Adrenal gland (tissue), 12 donors: ENCODE measurements around the gene NCKIPSD. TPM values are rescaled to one million over a fixed set of nuclear protein-coding genes. Genes with fewer than 3 reads are reported as not detected.

Source experiments
- DNase-seq, 7 donors: peaks; one replicate each; pipeline ENCODE4 v3.0.0-alpha.2; 2019 to 2020
- H3K27ac ChIP-seq, 5 donors: fragments of 200-600 bp; sonication (generic) in 4 of 5; 1 replicate in 3 of 5; 2 replicates in 2 of 5; pipeline versions ENCODE4 v1.5.1 to v1.8.0; 2016 to 2020; ENCODE audit warnings: mild to moderate bottlenecking in 1 of 5
- H3K27me3 ChIP-seq: fragments of 200-600 bp; 2 replicates; pipeline ENCODE4 v1.8.0; 2021
- H3K36me3 ChIP-seq, 2 donors: fragments of 200-600 bp; replicated peaks in 1 of 2; 1 replicate in 1 of 2; 2 replicates in 1 of 2; pipeline versions ENCODE4 v1.5.1 to v1.8.0; 2018 to 2022
- H3K4me1 ChIP-seq, 2 donors: fragments of 200-600 bp; replicated peaks in 1 of 2; 1 replicate in 1 of 2; 2 replicates in 1 of 2; pipeline versions ENCODE4 v1.5.1 to v1.8.0; 2018 to 2021
- H3K4me3 ChIP-seq, 4 donors: fragments of 200-600 bp; sonication (generic) in 3 of 4; one replicate each; pipeline ENCODE4 v1.5.1; 2016 to 2018
- H3K9me3 ChIP-seq, 3 donors: fragments of 200-600 bp; sonication (generic) in 1 of 3; replicated peaks in 1 of 3; 1 replicate in 2 of 3; 2 replicates in 1 of 3; pipeline versions ENCODE4 v1.5.1 to v1.8.0; 2016 to 2021
- CTCF ChIP-seq, 6 experiments: fragments of 450-650 bp in 4 of 6; fragments of 200-600 bp in 2 of 6; sonication (generic) in 1 of 6; IDR thresholded peaks; 1 replicate in 5 of 6; 2 replicates in 1 of 6; pipeline versions ENCODE4 v1.5.1 to v1.8.0; 2016 to 2021; ENCODE audit warnings: antibody characterized with exemption in 6 of 6, mild to moderate bottlenecking in 2 of 6, moderate library complexity in 1 of 6
- POLR2A ChIP-seq, 2 donors: fragments of 450-650 bp; IDR thresholded peaks; one replicate each; pipeline ENCODE4 v1.6.1; 2017; ENCODE audit warnings: antibody characterized with exemption in 2 of 2, mild to moderate bottlenecking in 2 of 2, moderate library complexity in 1 of 2
- WGBS, 4 donors: extraction: QIAGEN DNeasy Blood & Tissue Kit in 2 of 4; methylation state at CpG; one replicate each; pipeline versions ENCODE4 v1.1.5 to v1.1.7; 2013 to 2017; 5-methylcytosine and 5-hydroxymethylcytosine counted together
- intact Hi-C, 2 donors: fragments of 100-400 bp; cut with DNase I; formaldehyde crosslinking; loops; one replicate each; pipeline versions ENCODE4 v1.14.1 to v1.15.0; 2022 to 2023
- polyA plus RNA-seq, 3 donors: library from polyadenylated mRNA; stranded (reverse); fragments of 200-250 nt in 2 of 3; fragments of 350-450 nt in 1 of 3; fragmentation: Illumina TruSeq in 1 of 3; extraction: RNeasy Lipid Tissue Mini Kit (QIAGEN cat#74804) in 1 of 3; gene quantifications; one replicate each; pipeline ENCODE4 v1.2.3, GENCODE V29; 2013 to 2014
- total RNA-seq, 9 donors: library from RNA; depleted of rRNA in 4 of 9; stranded (reverse); fragments of >200 nt in 4 of 9; fragments of 120-200 nt in 1 of 9; fragmentation: NEBNext Ultra II Directional in 1 of 9; extraction: Animal tissue kit (Norgen Biotek cat#: 25700) in 1 of 9; gene quantifications; one replicate each; pipeline versions ENCODE4 v1.1.0 to v1.2.4, GENCODE V29; 2013 to 2023
- donor health status: healthy with polysubstance abuse.
- donor health status: Bipolar disorder and iron deficiency.
- donor health status: DM: yes; HTN: yes; CAD: no.
- donor health status: DM: no; HTN: no; CAD: no.
- donor health status: DM: no; HTN: no; CAD: no.
- donor health status: DM: yes; HTN: yes; CAD: no.

NCKIPSD gene
- total and polyA plus RNA-seq, 12 donors = 14.0 to 78.7 (median 26.7) TPM

DNA sequence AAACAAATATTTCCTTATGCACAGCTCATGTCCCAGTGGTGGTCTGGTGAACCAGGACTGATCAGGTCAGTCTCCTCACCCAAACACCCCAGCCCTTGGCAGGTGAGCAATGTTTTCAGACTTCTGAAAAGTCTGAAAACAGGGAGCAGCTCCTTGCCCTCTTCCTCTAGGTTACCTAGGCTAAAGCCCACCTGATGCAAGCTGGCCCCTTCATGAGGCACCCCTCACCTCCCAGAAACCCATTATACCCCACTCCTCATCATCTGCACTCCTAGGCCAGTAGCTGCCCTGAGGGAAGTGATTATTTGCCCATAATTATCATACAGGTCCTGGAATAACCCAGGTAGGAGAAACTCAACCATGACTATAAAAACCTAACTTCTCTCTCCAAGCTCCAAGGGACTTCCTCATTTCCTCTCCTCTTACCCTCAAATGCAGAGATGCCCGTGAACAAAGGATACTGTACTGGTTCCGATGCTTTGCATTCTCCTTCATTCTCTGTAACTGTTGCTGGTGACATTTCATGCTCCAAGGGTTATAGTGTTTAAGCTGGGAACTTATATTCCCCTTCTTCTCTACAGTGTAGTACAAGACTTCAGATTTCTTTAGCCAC is 5.2 kb upstream of the NCKIPSD start:
- peak overlapping the region in 1 of 5 donors; percentile 34 for H3K27ac ChIP-seq
- H3K4me3 ChIP-seq = no peak overlapping the region
- H3K4me1 ChIP-seq = peaks cover 18 to 51% of the 10 kb centered on the region in 2 donors
- WGBS, 4 donors = 85 to 87% (median 87%) methylated on average over 2 of the region's 2 CpGs
- no peak for DNase-seq
- peaks cover 0 to 83% of the 10 kb centered on the region in 2 donors for H3K36me3 ChIP-seq
- H3K27me3 ChIP-seq = no peaks in the 10 kb centered on the region
- no peak for TF ChIP-seq POLR2A (IDR thresholded peaks at IDR 0.05)
- no peak for TF ChIP-seq CTCF (IDR thresholded peaks at IDR 0.05)
- intact Hi-C loops = no loop called here
- no peaks in the 10 kb centered on the region for H3K9me3 ChIP-seq

GRCh38 chr3:48689384-48689783 is 3.7 kb upstream of the NCKIPSD start:
- DNase-seq = no peak
- TF ChIP-seq POLR2A (IDR thresholded peaks at IDR 0.05) (no peak), CTCF (IDR thresholded peaks at IDR 0.05) (no peak)
- Histone ChIP-seq H3K36me3 (peaks cover 0 to 72% of the 10 kb centered on the region in 2 donors), H3K9me3 (no peaks in the 10 kb centered on the region), H3K27me3 (no peaks in the 10 kb centered on the region), H3K4me3 (no peak overlapping the region), H3K4me1 (peaks cover 16 to 41% of the 10 kb centered on the region in 2 donors), H3K27ac (peak overlapping the region in 2 of 5 donors; percentile 35 to 49)
- WGBS, 4 donors = 38 to 70% (median 53%) methylated on average over 5 of the region's 5 CpGs
- intact Hi-C loops = no loop called here

DNA sequence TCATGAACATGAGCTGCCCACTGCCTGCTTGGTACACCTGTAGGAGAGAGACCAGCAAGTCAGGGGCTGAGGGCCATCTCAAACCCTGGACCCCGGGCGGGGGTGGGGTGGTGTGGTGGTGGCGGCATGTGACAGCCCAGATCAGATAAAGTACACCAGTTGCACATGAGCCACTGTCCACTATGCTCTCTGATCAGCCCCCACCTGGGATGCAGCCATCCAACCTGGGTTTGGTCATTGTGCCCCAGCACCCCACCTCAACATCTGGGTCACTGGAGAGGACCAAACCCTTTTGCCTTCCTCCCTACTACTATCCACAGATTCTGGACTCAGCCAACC is 3.0 kb upstream of the NCKIPSD start:
- no peak for DNase-seq
- peaks cover 0 to 65% of the 10 kb centered on the region in 2 donors for H3K36me3 ChIP-seq
- peak overlapping the region in 2 of 5 donors; percentile 8 to 49 for H3K27ac ChIP-seq
- no peaks in the 10 kb centered on the region for H3K27me3 ChIP-seq
- peaks cover 13 to 38% of the 10 kb centered on the region in 2 donors for H3K4me1 ChIP-seq
- 89 to 90% (median 90%) methylated on average over 3 of the region's 3 CpGs; no CpG with 5 or more reads in 1 of the 4 donors for WGBS, 4 donors
- TF ChIP-seq CTCF (IDR thresholded peaks at IDR 0.05) (no peak), POLR2A (IDR thresholded peaks at IDR 0.05) (no peak)
- H3K9me3 ChIP-seq = no peaks in the 10 kb centered on the region
- H3K4me3 ChIP-seq = no peak overlapping the region
- intact Hi-C loops = no loop called here

- intact Hi-C loops = no loop called here
- no peak overlapping the region for H3K4me3 ChIP-seq
- peak overlapping the region in 1 of 5 donors; percentile 8 for H3K27ac ChIP-seq
- H3K9me3 ChIP-seq = no peaks in the 10 kb centered on the region
- WGBS, 4 donors = 72 to 88% (median 88%) methylated on average over 2 to 18 of the region's 18 CpGs
- no peak for DNase-seq
- peaks cover 0 to 60% of the 10 kb centered on the region in 2 donors for H3K36me3 ChIP-seq
- peaks cover 15 to 38% of the 10 kb centered on the region in 2 donors for H3K4me1 ChIP-seq
- H3K27me3 ChIP-seq = no peaks in the 10 kb centered on the region
- TF ChIP-seq CTCF (IDR thresholded peaks at IDR 0.05) = no peak
- TF ChIP-seq POLR2A (IDR thresholded peaks at IDR 0.05) = no peak
Measured at GRCh38 chr3:48688032-48688736, 2.5 kb upstream of the NCKIPSD start.
